Stomach (tissue), 9 donors: Measurements from ENCODE around the gene KCNN2. TPM values are rescaled to one million over a fixed set of nuclear protein-coding genes. Genes with fewer than 3 reads are reported as not detected.

ENCODE experiments used
- DNase-seq, 2 donors: peaks; one replicate each; pipeline versions ENCODE4 v3.0.0 to v3.0.0-alpha.2; 2013 to 2019
- H3K27ac ChIP-seq, 5 donors: fragments of 200-600 bp in 4 of 5; sonication (generic) in 4 of 5; one replicate each; pipeline ENCODE4 v1.5.1; 2013 to 2019; ENCODE audit warnings: mild to moderate bottlenecking in 1 of 5, moderate library complexity in 1 of 5
- H3K27me3 ChIP-seq, 3 donors: fragments of 200-600 bp; sonication (generic); one replicate each; pipeline ENCODE4 v1.5.1; 2017 to 2019; ENCODE audit warnings: mixed run types in 1 of 3
- H3K36me3 ChIP-seq, 4 donors: fragments of 200-600 bp; sonication (generic); 1 replicate in 3 of 4; 2 replicates in 1 of 4; pipeline ENCODE4 v1.5.1; 2016 to 2019
- H3K4me1 ChIP-seq, 4 donors: fragments of 200-600 bp; sonication (generic); one replicate each; pipeline ENCODE4 v1.5.1; 2016 to 2019
- H3K4me3 ChIP-seq, 4 donors: fragments of 200-600 bp; sonication (generic) in 3 of 4; one replicate each; pipeline ENCODE4 v1.5.1; 2016 to 2019; ENCODE audit warnings: mild to moderate bottlenecking in 1 of 4
- H3K9me3 ChIP-seq, 4 donors: fragments of 200-600 bp; sonication (generic); one replicate each; pipeline ENCODE4 v1.5.1; 2016 to 2019
- EP300 ChIP-seq: sonication (generic); formaldehyde crosslinking; IDR thresholded peaks from one replicate; pipeline ENCODE4 v1.6.1; 2017; ENCODE audit warnings: antibody characterized with exemption
- POLR2A ChIP-seq, 4 donors: fragments of 450-650 bp; IDR thresholded peaks; one replicate each; pipeline ENCODE4 v1.6.1; 2016; ENCODE audit warnings: antibody characterized with exemption in 4 of 4, control low read depth in 2 of 4, mild to moderate bottlenecking in 1 of 4, moderate library complexity in 1 of 4
- POLR2AphosphoS5 ChIP-seq, 3 donors: sonication (generic); formaldehyde crosslinking; IDR thresholded peaks; one replicate each; pipeline ENCODE4 v1.6.1; 2016; ENCODE audit warnings: antibody characterized with exemption in 3 of 3
- WGBS, 5 donors: extraction: QIAGEN DNeasy Blood & Tissue Kit in 3 of 5; methylation state at CpG; one replicate each; pipeline versions ENCODE4 v1.1.5 to v1.1.7; 2013 to 2018; 5-methylcytosine and 5-hydroxymethylcytosine counted together
- intact Hi-C: fragments of 100-400 bp; cut with DNase I; formaldehyde crosslinking; loops from one replicate; pipeline ENCODE4 v1.15.1; 2023; ENCODE audit warnings: low total_unique reads
- polyA plus RNA-seq, 3 donors: library from polyadenylated mRNA; stranded (reverse); fragments of 200-250 nt; gene quantifications; one replicate each; pipeline ENCODE4 v1.2.3, GENCODE V29; 2013
- total RNA-seq, 5 donors: library from RNA; depleted of rRNA; stranded (reverse); fragments of >200 nt; gene quantifications; one replicate each; pipeline versions ENCODE4 v1.1.0 to v1.2.3, GENCODE V29; 2014 to 2016
- TF ChIP-seq, protein P1 (sequence below), 7 experiments: fragments of 450-650 bp in 4 of 7; fragments of 200-600 bp in 3 of 7; sonication (generic) in 3 of 7; IDR thresholded peaks; one replicate each; pipeline ENCODE4 v1.5.1; 2016 to 2019; ENCODE audit warnings: antibody characterized with exemption in 7 of 7, control low read depth in 2 of 7, mild to moderate bottlenecking in 1 of 7
- donor health status: healthy with polysubstance abuse.
- donor health status: Bipolar disorder and iron deficiency.
- donor health status: healthy.

The KCNN2 gene
- total and polyA plus RNA-seq, 8 donors: 0.28 to 9.4 (median 0.90) TPM; not detected in 2

DNA sequence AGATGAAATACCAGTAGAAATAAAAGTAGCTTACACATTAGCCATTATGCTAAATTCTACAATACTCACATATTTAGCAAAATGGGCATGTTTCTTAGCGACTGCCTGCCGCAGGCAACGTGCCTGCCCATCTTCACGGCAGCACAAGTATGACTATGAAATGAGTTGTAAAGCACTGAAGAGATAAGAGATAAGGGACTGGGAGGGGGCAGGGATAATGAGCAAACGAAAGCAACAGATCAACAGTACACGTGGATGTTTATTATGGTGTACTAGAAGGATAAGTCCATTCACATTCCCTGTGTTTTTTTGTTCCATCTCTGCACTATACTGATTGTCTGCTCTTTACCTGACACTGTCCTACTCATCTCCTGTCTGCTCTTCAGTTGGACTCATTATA lies 44.1 kb upstream of the KCNN2 start:
- no peak overlapping the region for H3K4me3 ChIP-seq
- intact Hi-C loops: no loop called here
- no peaks in the 10 kb centered on the region for H3K4me1 ChIP-seq
- H3K36me3 ChIP-seq: no peaks in the 10 kb centered on the region
- DNase-seq: no peak
- no peaks in the 10 kb centered on the region for H3K27me3 ChIP-seq
- TF ChIP-seq, protein P1, sequence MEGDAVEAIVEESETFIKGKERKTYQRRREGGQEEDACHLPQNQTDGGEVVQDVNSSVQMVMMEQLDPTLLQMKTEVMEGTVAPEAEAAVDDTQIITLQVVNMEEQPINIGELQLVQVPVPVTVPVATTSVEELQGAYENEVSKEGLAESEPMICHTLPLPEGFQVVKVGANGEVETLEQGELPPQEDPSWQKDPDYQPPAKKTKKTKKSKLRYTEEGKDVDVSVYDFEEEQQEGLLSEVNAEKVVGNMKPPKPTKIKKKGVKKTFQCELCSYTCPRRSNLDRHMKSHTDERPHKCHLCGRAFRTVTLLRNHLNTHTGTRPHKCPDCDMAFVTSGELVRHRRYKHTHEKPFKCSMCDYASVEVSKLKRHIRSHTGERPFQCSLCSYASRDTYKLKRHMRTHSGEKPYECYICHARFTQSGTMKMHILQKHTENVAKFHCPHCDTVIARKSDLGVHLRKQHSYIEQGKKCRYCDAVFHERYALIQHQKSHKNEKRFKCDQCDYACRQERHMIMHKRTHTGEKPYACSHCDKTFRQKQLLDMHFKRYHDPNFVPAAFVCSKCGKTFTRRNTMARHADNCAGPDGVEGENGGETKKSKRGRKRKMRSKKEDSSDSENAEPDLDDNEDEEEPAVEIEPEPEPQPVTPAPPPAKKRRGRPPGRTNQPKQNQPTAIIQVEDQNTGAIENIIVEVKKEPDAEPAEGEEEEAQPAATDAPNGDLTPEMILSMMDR (IDR thresholded peaks at IDR 0.05): no peak
- TF ChIP-seq EP300 (no peak), POLR2A (IDR thresholded peaks at IDR 0.05) (no peak), POLR2AphosphoS5 (IDR thresholded peaks at IDR 0.05) (no peak)
- 43 to 61% (median 45%) methylated on average over 6 of the region's 6 CpGs for WGBS, 5 donors
- H3K27ac ChIP-seq: no peak overlapping the region
- H3K9me3 ChIP-seq: no peaks in the 10 kb centered on the region

DNA sequence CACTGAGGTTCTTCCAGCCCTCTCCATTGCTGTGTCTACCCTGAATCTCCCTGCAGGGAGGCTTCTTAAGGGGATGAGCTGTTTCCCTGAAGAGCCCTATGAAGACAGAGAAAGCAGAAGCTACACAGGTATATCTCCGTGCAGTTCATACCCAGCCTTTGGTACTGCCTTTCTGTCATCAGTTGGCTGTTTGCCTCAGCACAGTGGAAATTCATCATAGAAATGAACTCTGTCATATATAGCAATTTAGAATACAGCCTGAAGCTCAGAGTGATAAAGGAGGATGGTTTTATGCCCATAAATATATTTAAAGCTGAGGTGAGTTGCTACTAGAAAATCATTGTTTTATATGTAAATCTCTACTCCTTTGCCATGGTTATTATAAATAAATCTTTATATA lies 42.6 kb upstream of the KCNN2 start:
- no peaks in the 10 kb centered on the region for H3K27me3 ChIP-seq
- TF ChIP-seq, protein P1 (IDR thresholded peaks at IDR 0.05): no peak
- TF ChIP-seq POLR2A (IDR thresholded peaks at IDR 0.05) (no peak), EP300 (no peak), POLR2AphosphoS5 (IDR thresholded peaks at IDR 0.05) (no peak)
- no peak overlapping the region for H3K4me3 ChIP-seq
- no peak for DNase-seq
- intact Hi-C loops: no loop called here
- no peaks in the 10 kb centered on the region for H3K4me1 ChIP-seq
- no peaks in the 10 kb centered on the region for H3K9me3 ChIP-seq
- 65 to 86% (median 75%) methylated on average over 1 of the region's 1 CpG for WGBS, 5 donors
- no peaks in the 10 kb centered on the region for H3K36me3 ChIP-seq
- no peak overlapping the region for H3K27ac ChIP-seq

DNA sequence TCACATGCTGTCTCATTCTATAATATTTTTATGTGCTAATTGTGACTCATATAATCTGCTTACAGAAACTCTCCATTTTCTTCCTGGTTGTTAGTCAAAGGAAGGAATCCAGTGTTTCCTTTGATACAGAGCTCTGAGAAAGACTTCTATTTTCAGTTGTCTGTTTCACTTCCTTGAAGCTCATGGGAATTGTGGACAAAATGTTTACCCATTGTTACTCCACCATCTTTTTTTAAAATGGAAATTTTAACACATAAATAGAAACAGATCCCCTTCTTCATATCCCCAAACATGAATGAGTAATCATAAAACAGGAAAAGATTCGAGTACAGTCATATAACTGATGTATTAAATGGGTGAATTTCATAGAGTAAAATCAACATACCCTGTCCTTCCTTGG lies 42.0 kb upstream of the KCNN2 start:
- WGBS, 5 donors: 49 to 71% (median 58%) methylated on average over 1 of the region's 1 CpG
- DNase-seq: no peak
- H3K27ac ChIP-seq: no peak overlapping the region
- no peak overlapping the region for H3K4me3 ChIP-seq
- intact Hi-C loops: no loop called here
- TF ChIP-seq POLR2AphosphoS5 (IDR thresholded peaks at IDR 0.05) (no peak), POLR2A (IDR thresholded peaks at IDR 0.05) (no peak), EP300 (no peak)
- TF ChIP-seq, protein P1 (IDR thresholded peaks at IDR 0.05): no peak
- no peaks in the 10 kb centered on the region for H3K36me3 ChIP-seq
- H3K4me1 ChIP-seq: no peaks in the 10 kb centered on the region
- no peaks in the 10 kb centered on the region for H3K9me3 ChIP-seq
- no peaks in the 10 kb centered on the region for H3K27me3 ChIP-seq

DNA sequence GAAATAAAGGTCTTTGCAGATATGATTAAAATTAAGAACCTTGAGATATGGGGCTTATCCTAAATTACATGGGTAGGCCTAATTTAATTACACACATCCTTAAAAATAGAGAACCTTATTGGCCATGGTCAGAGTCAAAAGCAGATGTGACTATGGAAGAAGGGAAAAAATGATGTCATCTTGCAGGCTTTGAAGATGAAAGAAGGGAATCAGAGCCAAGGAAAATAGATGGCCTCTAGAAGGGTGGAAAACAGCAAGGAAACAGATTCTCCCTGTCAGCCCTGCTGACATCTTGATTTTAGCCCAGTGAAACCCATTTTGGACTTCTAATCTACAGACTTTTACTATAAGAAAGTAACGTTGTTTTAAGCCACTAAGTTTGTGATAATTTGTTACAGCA lies 37.6 kb upstream of the KCNN2 start:
- Histone ChIP-seq H3K4me1 (no peaks in the 10 kb centered on the region), H3K36me3 (no peaks in the 10 kb centered on the region), H3K27ac (no peak overlapping the region), H3K9me3 (no peaks in the 10 kb centered on the region), H3K4me3 (no peak overlapping the region), H3K27me3 (no peaks in the 10 kb centered on the region)
- intact Hi-C loops: no loop called here
- 78 to 89% (median 88%) methylated on average over 1 of the region's 1 CpG for WGBS, 5 donors
- TF ChIP-seq, protein P1 (IDR thresholded peaks at IDR 0.05): no peak
- TF ChIP-seq POLR2A (IDR thresholded peaks at IDR 0.05) (no peak), EP300 (no peak), POLR2AphosphoS5 (IDR thresholded peaks at IDR 0.05) (no peak)
- DNase-seq: no peak
